ENCODE measurements around the gene COL4A6. TPM values are rescaled to one million over a fixed set of nuclear protein-coding genes. Genes with fewer than 3 reads are reported as not detected.

Gene COL4A6
- total RNA-seq, 3 donors from 2014 or later = 0.05 TPM; not detected in 2

DNA sequence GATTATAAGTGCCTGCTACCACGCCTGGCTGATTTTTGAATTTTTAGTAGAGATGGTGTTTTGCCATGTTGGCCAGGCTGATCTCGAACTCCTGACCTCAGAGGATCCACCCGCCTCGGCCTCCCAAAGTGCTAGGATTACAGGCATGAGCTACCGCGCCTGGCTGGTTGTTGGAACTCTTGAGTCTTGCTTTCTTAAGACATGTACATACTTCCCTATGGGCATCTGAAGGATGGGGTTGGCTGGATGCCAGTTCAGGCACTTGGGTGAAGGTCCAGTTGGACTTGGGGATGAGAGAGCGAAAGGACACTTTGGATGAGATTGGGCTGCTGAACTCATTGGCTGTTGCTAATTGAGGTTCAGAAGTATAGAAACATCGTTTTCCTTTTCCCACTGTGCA is 306.2 kb downstream of the COL4A6 start:
- H3K4me1 Mint-ChIP-seq (ENCODE audit: low read depth) = no peaks in the 10 kb centered on the region
- peaks cover 25% of the 10 kb centered on the region for H3K36me3 Mint-ChIP-seq (ENCODE audit: insufficient read depth)
- H3K27me3 Mint-ChIP-seq (ENCODE audit: low read depth) = no peaks in the 10 kb centered on the region

DNA sequence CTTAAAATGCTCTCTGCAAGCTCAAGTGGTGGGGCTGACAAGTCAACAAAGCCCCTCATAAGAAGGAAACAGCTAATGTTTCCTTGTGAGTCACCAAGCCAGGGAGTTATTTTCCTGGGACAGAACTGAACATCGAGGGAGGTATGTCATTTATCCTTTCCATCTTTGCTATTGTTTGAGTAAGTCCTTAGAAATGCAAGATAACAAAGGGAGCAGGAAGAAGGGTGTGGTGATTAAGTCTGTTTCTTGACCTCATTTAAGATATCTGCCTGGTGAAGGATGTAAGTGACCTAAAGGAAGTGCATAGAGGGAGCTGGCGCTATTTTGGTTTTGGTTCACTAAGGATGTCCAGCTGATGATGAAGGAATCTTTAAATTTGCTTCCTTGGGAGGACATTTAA is 306.8 kb downstream of the COL4A6 start:
- peaks cover 21% of the 10 kb centered on the region for H3K36me3 Mint-ChIP-seq (ENCODE audit: insufficient read depth)
- ATAC-seq = no peak
- DNase-seq = no peak
- H3K9me3 Mint-ChIP-seq = no peaks in the 10 kb centered on the region
- H3K27me3 Mint-ChIP-seq (ENCODE audit: low read depth) = no peaks in the 10 kb centered on the region
- H3K4me3 Mint-ChIP-seq = no peak overlapping the region
- no peaks in the 10 kb centered on the region for H3K4me1 Mint-ChIP-seq (ENCODE audit: low read depth)

More for the DNA sequence above, 306.2 kb downstream of the COL4A6 start:
- no peak overlapping the region for H3K4me3 Mint-ChIP-seq
- DNase-seq = no peak
- no peaks in the 10 kb centered on the region for H3K9me3 Mint-ChIP-seq
- ATAC-seq = no peak

DNA sequence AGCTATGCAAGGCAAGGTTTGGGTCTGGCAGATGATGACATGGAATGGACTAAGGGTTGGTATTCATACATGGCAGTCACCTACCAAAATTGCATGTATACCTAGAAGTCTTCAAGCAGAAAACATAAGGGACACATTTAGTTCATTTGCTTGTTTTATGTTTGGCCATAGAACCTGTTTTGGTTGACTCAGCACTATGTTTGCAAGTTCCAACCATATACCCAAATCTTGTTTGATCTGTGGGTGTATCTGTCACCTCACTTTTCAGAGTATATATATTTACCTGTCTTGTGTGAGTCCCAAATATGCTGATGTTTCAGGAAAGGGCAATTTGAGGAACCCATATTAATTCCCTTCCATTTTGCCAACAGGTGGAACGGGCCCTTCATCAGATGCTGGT is 307.3 kb downstream of the COL4A6 start:
- ATAC-seq (no peak), DNase-seq (no peak)
- Mint-ChIP-seq H3K9me3 (no peaks in the 10 kb centered on the region), H3K4me3 (no peak overlapping the region), H3K4me1 (ENCODE audit: low read depth) (no peaks in the 10 kb centered on the region), H3K27me3 (ENCODE audit: low read depth) (no peaks in the 10 kb centered on the region), H3K36me3 (ENCODE audit: insufficient read depth) (peaks cover 21% of the 10 kb centered on the region)

DNA sequence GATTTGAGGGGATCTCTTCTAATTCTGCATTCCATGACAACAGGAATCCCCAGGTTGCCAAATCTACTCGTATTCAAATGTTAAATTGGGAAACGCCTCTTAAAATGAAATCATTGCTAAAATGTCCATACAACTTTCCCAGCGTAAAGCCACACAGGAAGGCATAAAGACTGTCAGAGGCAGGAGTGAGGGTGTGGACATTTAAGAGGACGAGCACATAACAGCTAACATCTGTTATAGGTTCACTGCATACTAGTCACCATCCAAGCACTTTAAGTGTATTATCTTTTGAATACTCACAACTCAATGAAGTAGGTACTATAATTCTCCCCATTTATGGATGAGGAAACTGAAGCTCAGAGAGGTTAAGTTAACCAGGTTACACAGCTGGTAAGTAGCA is 311.1 kb downstream of the COL4A6 start:
- Mint-ChIP-seq H3K4me3 (no peak overlapping the region), H3K4me1 (ENCODE audit: low read depth) (no peaks in the 10 kb centered on the region), H3K9me3 (no peaks in the 10 kb centered on the region), H3K27me3 (ENCODE audit: low read depth) (no peaks in the 10 kb centered on the region), H3K36me3 (ENCODE audit: insufficient read depth) (peaks cover 14% of the 10 kb centered on the region)
- DNase-seq (no peak), ATAC-seq (no peak)

DNA sequence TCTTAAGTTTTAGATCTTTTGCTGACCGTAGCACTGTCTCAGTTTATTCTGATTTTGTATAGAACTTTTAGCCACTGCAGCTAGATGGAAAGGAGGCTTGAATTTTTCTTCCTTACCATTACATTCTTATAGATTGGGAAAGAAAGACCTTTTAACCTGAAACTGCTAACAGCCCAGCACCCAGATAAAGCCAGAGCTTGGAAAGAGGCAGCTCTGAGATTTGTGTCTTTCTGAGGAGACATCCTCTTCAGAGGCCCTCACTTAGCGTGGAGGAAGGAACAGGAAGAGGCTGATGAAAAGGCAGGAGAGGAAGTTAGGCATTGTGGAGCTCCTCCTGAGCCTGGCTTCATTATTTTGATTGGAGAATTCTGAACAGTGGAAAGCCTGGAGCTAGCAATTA is 311.6 kb downstream of the COL4A6 start:
- Mint-ChIP-seq H3K4me1 (ENCODE audit: low read depth) (no peaks in the 10 kb centered on the region), H3K9me3 (no peaks in the 10 kb centered on the region), H3K4me3 (no peak overlapping the region), H3K27me3 (ENCODE audit: low read depth) (no peaks in the 10 kb centered on the region), H3K36me3 (ENCODE audit: insufficient read depth) (peaks cover 12% of the 10 kb centered on the region)
- no peak for DNase-seq
- no peak for ATAC-seq

DNA sequence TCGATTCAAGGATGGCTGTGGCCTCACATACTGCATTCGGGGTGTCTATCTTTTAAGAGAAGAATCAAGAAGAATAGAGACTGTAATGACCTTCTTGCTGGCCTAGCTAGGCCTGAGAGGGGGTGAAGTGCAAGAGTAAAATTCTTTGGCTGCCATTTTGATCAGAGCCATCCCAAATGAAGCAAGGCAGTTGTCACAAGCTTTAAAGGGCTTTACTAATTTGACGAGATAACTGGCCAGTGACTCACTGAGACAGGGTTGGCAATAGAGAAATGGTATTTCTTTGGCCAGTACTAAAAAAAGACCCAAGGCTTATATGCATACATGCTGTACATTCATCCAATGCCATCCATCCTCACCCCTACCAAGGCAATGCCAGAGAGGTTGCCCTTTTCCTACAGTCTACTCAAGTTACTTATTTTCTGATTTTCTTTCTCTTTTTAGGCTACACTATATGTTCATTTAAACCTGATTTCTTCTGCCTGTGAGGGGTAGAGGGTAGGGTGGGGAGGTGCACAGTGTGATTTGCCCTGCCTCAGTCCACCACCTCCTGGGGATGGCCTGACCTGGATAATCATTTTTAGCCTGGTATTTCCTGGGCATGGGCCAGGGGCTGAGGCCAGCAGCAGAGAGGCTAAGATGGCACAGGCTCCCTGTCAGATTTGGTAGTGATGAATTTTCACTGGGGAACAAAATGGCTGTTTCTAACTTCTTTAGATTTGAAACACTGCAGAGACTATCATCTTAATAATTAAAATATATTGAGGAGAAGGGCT is 314.4 kb downstream of the COL4A6 start:
- ATAC-seq (no peak), DNase-seq (no peak)
- no peaks in the 10 kb centered on the region for H3K4me1 Mint-ChIP-seq (ENCODE audit: low read depth)
- H3K9me3 Mint-ChIP-seq = no peaks in the 10 kb centered on the region
- H3K4me3 Mint-ChIP-seq = no peak overlapping the region
- peaks cover under 1% of the 10 kb centered on the region for H3K36me3 Mint-ChIP-seq (ENCODE audit: insufficient read depth)
- no peaks in the 10 kb centered on the region for H3K27me3 Mint-ChIP-seq (ENCODE audit: low read depth)

DNA sequence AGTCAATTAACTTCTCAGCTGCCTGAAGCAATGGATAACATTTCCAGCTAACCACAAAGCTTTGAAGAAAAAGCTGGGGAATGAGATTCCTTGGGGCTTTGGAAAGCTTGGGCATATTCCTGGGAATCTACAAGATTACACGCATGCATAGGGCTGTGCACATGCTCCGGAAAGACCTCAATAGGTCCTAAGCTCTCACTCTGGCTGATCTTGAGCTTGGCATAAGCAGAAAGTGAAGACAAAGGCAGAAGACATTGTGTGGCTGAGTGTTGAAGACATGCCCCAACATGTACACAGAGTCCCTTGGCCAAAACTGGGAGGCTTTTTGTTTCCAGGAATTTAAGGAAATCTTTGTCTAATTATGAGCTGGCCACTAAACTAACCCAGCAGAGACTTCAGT is 315.5 kb downstream of the COL4A6 start:
- DNase-seq (no peak), ATAC-seq (no peak)
- Mint-ChIP-seq H3K27me3 (ENCODE audit: low read depth) (no peaks in the 10 kb centered on the region), H3K4me3 (no peak overlapping the region), H3K9me3 (no peaks in the 10 kb centered on the region), H3K36me3 (ENCODE audit: insufficient read depth) (no peaks in the 10 kb centered on the region), H3K4me1 (ENCODE audit: low read depth) (no peaks in the 10 kb centered on the region)

DNA sequence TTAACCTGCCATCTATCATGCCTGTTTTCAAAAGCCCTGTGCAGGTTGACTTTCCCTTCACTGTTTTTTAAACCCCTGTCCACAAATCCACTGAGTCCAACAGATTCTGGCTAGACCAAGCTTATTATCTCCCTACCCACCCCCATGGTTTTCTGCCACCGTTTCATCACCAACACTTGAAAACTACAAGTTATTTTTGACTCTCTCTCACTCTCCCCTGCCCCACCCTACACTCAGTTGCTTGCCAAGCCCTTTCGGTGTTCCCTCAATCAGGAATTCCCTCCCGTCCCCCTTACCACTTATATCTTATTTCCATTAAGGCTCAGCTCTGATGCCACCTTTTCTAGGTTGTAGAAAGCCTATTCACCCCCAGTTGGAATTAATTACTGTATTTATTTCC is 316.9 kb downstream of the COL4A6 start:
- no peaks in the 10 kb centered on the region for H3K4me1 Mint-ChIP-seq (ENCODE audit: low read depth)
- H3K4me3 Mint-ChIP-seq = no peak overlapping the region
- ATAC-seq = no peak
- DNase-seq = no peak
- H3K9me3 Mint-ChIP-seq = no peaks in the 10 kb centered on the region
- H3K27me3 Mint-ChIP-seq (ENCODE audit: low read depth) = no peaks in the 10 kb centered on the region
- no peaks in the 10 kb centered on the region for H3K36me3 Mint-ChIP-seq (ENCODE audit: insufficient read depth)

DNA sequence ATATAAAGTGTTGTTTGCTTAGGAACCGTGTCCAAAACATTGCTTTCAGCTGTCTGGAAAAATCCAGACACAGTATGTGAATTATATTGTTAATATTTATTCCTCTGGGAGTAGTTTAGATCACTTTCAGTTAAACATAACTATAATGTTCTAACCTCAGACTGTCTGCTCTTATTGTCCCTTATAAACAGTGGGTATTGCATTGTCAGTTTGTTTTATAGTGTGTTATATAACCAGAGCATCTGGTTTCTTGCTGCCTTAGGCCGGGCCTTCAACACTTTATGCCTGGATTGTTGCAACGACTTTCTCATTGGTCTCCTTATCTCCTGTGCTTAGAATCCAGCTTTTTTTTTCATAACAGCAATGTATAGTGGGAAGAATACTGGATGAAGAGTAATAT is 320.2 kb downstream of the COL4A6 start:
- ATAC-seq = no peak
- no peaks in the 10 kb centered on the region for H3K27me3 Mint-ChIP-seq (ENCODE audit: low read depth)
- H3K4me3 Mint-ChIP-seq = no peak overlapping the region
- H3K4me1 Mint-ChIP-seq (ENCODE audit: low read depth) = peaks cover 2% of the 10 kb centered on the region
- H3K9me3 Mint-ChIP-seq = no peaks in the 10 kb centered on the region
- DNase-seq = no peak
- H3K36me3 Mint-ChIP-seq (ENCODE audit: insufficient read depth) = peaks cover 2% of the 10 kb centered on the region

DNA sequence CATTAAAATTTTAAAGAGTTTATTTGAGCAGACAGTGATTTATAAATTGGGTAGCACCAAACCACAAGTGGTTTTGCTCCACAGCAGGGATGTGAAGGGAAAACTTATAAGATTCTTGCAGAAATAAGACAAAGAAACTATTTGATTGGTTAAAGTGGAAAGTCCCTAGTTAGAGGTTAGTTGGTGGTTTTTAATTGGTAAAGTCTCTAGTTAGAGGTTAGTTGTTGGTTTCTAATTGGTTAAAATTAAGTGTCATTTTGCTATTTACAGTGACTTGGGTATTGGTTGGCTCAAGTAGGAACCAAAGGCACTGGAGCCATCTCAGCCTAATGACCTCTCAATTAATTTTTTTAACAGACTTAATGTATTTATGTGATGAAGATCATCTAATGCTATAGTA is 323.7 kb downstream of the COL4A6 start:
- Mint-ChIP-seq H3K27me3 (ENCODE audit: low read depth) (no peaks in the 10 kb centered on the region), H3K4me3 (no peak overlapping the region), H3K4me1 (ENCODE audit: low read depth) (peaks cover 2% of the 10 kb centered on the region), H3K9me3 (no peaks in the 10 kb centered on the region), H3K36me3 (ENCODE audit: insufficient read depth) (peaks cover 2% of the 10 kb centered on the region)
- ATAC-seq (no peak), DNase-seq (no peak)

Other genes with a start within 250 kb of the COL4A6 start
- gene COL4A5, start 1.4 kb upstream of the COL4A6 start, total RNA-seq = under 1 TPM; 0.08 to 0.42 (median 0.33) TPM